Sigmoid colon (tissue), 4 donors: ENCODE measurements around the gene ZZZ3.

ENCODE experiments used
- POLR2A ChIP-seq, 2 donors: fragments of 450-650 bp; IDR thresholded peaks; one replicate each; pipeline ENCODE4 v1.6.1; 2016; ENCODE audit warnings: antibody characterized with exemption in 2 of 2, mild to moderate bottlenecking in 2 of 2, moderate library complexity in 2 of 2
- POLR2AphosphoS5 ChIP-seq, 4 donors: sonication (generic); formaldehyde crosslinking; IDR thresholded peaks; one replicate each; pipeline ENCODE4 v1.6.1; 2017; ENCODE audit warnings: antibody characterized with exemption in 4 of 4

GRCh38 chr1:77706321-77706720 is 23.9 kb upstream of the ZZZ3 start:
- TF ChIP-seq POLR2A (IDR thresholded peaks at IDR 0.05) (no peak), POLR2AphosphoS5 (IDR thresholded peaks at IDR 0.05) (no peak)
